Measurements from ENCODE around the gene VASN.

Gene VASN

GRCh38 chr16:4403133-4403949 lies 31.7 kb downstream of the VASN start:
- DNase-seq (ENCODE audit: low read depth) = no peak

GRCh38 chr16:4404247-4404966 lies 32.8 kb downstream of the VASN start:
- no peak for DNase-seq (ENCODE audit: low read depth)

GRCh38 chr16:4404967-4405696 lies 33.5 kb downstream of the VASN start:
- DNase-seq (ENCODE audit: low read depth) = no peak

- no peak for DNase-seq (ENCODE audit: low read depth)
These were observed 36.1 kb downstream of the VASN start for GRCh38 chr16:4407543-4408322.

- no peak for DNase-seq (ENCODE audit: low read depth)
These were observed 36.7 kb downstream of the VASN start for GRCh38 chr16:4408323-4408690.

GRCh38 chr16:4409081-4409932 lies 37.7 kb downstream of the VASN start:
- no peak for DNase-seq (ENCODE audit: low read depth)

GRCh38 chr16:4410335-4411075 lies 38.9 kb downstream of the VASN start:
- no peak for DNase-seq (ENCODE audit: low read depth)

- DNase-seq (ENCODE audit: low read depth) = no peak
These were observed 40.0 kb downstream of the VASN start for GRCh38 chr16:4411684-4412083.

- no peak for DNase-seq (ENCODE audit: low read depth)
These were observed 40.5 kb downstream of the VASN start for GRCh38 chr16:4412159-4412558.

- DNase-seq (ENCODE audit: low read depth) = no peak
These were observed 41.2 kb downstream of the VASN start for GRCh38 chr16:4412854-4413253.

GRCh38 chr16:4414187-4414917 lies 42.7 kb downstream of the VASN start:
- DNase-seq (ENCODE audit: low read depth) = peak; percentile 46

- DNase-seq (ENCODE audit: low read depth) = no peak
These were observed 44.0 kb downstream of the VASN start for GRCh38 chr16:4415538-4416199.

- peak; percentile 97 for DNase-seq (ENCODE audit: low read depth)
These were observed 44.8 kb downstream of the VASN start, which contains the start of gene CORO7 for GRCh38 chr16:4416200-4417032. TSS of gene CORO7 (minus strand) at chr16:4416596. CDS start at chr16:4416518, 78 bp downstream.

GRCh38 chr16:4419402-4419959 lies 47.8 kb downstream of the VASN start:
- no peak for DNase-seq (ENCODE audit: low read depth)

- DNase-seq (ENCODE audit: low read depth) = no peak
These were observed 49.0 kb downstream of the VASN start for GRCh38 chr16:4420505-4421105.

- peak; percentile 73 for DNase-seq (ENCODE audit: low read depth)
These were observed 53.9 kb downstream of the VASN start, which contains the start of gene DNAJA3 for GRCh38 chr16:4425378-4426020. TSS of gene DNAJA3 (plus strand) at chr16:4425868. CDS start at chr16:4425882, 14 bp downstream.

Measured in stimulated activated CD8-positive, alpha-beta memory T cell treated with anti-CD3 and anti-CD28 coated beads, Interleukin-15, amount 100 ng/mL, for 1 hour (primary cell).